ENCODE measurements around the gene SLC25A1. TPM values are rescaled to one million over a fixed set of nuclear protein-coding genes. Genes with fewer than 3 reads are reported as not detected.

SLC25A1 gene
- total RNA-seq, 4 donors from 2014 or later = 35.6 to 71.0 (median 57.8) TPM

- Histone ChIP-seq H3K9me3 (no peaks in the 10 kb centered on the region), H3K4me1 (peaks cover 21% of the 10 kb centered on the region), H3K36me3 (peaks cover 68% of the 10 kb centered on the region), H3K27ac (no peak overlapping the region), H3K4me3 (no peak overlapping the region), H3K27me3 (no peaks in the 10 kb centered on the region)
- no peak for DNase-seq (ENCODE audit: low spot score in 2 of 2)
- TF ChIP-seq, protein P1, sequence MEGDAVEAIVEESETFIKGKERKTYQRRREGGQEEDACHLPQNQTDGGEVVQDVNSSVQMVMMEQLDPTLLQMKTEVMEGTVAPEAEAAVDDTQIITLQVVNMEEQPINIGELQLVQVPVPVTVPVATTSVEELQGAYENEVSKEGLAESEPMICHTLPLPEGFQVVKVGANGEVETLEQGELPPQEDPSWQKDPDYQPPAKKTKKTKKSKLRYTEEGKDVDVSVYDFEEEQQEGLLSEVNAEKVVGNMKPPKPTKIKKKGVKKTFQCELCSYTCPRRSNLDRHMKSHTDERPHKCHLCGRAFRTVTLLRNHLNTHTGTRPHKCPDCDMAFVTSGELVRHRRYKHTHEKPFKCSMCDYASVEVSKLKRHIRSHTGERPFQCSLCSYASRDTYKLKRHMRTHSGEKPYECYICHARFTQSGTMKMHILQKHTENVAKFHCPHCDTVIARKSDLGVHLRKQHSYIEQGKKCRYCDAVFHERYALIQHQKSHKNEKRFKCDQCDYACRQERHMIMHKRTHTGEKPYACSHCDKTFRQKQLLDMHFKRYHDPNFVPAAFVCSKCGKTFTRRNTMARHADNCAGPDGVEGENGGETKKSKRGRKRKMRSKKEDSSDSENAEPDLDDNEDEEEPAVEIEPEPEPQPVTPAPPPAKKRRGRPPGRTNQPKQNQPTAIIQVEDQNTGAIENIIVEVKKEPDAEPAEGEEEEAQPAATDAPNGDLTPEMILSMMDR (IDR thresholded peaks at IDR 0.05) = no peak
- TF ChIP-seq POLR2AphosphoS5 (IDR thresholded peaks at IDR 0.05) (no peak), EP300 (IDR thresholded peaks at IDR 0.05) (no peak)
- WGBS = 93% methylated on average over 12 of the region's 21 CpGs
These were observed 44.2 kb downstream of the SLC25A1 start for GRCh38 chr22:19134176-19134831.

- Histone ChIP-seq H3K27me3 (no peaks in the 10 kb centered on the region), H3K4me3 (no peak overlapping the region), H3K27ac (no peak overlapping the region), H3K4me1 (peaks cover 26% of the 10 kb centered on the region), H3K36me3 (peaks cover 61% of the 10 kb centered on the region), H3K9me3 (no peaks in the 10 kb centered on the region)
- WGBS = 97% methylated on average over 5 of the region's 13 CpGs
- TF ChIP-seq POLR2AphosphoS5 (IDR thresholded peaks at IDR 0.05) (no peak), EP300 (IDR thresholded peaks at IDR 0.05) (no peak), POLR2A (IDR thresholded peaks at IDR 0.05) (no peak)
- TF ChIP-seq, protein P1 (IDR thresholded peaks at IDR 0.05) = no peak
- DNase-seq (ENCODE audit: low spot score in 2 of 2) = no peak
These were observed 45.0 kb downstream of the SLC25A1 start for GRCh38 chr22:19133561-19133960.

DNA sequence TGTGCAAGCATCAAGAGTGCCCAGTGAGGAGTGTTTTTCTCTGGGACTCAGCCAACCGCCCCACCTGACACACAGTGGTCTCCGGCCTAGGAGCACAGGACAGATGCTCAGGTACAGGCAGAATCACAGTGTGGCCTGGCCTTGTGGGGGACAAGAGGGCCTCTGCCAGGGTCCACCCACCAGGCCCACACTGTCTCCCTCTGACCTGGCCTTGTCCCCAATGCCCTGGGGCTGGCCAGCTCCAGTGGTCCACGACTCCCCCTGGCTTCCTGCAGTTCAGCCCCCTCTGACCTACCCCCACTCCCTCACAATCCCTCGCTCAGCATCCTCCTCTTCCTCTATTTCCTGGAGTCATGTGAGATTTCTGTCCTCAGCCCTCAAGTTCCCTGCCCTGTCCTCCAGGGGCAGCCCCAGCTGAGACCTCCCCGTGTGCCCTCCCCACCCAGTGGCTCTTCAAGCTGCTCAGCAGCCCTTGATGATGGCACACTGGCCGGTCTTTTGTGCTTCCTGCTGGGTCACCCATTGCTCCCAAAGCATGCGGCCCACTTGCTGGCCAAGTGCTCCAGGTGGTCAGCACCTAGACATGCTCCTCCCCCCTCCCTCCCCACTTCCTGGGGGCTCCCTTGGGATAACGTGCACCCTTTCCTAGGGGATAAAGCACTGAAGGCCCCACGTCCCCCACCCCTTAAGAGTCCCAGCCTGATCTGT is 45.7 kb downstream of the SLC25A1 start:
- TF ChIP-seq POLR2AphosphoS5 (IDR thresholded peaks at IDR 0.05) (no peak), POLR2A (IDR thresholded peaks at IDR 0.05) (no peak), EP300 (IDR thresholded peaks at IDR 0.05) (no peak)
- TF ChIP-seq, protein P1 (IDR thresholded peaks at IDR 0.05) = no peak
- 90% methylated on average over 6 of the region's 9 CpGs for WGBS
- Histone ChIP-seq H3K27me3 (no peaks in the 10 kb centered on the region), H3K27ac (no peak overlapping the region), H3K4me3 (no peak overlapping the region), H3K4me1 (peaks cover 28% of the 10 kb centered on the region), H3K36me3 (peaks cover 54% of the 10 kb centered on the region), H3K9me3 (no peaks in the 10 kb centered on the region)
- DNase-seq (ENCODE audit: low spot score in 2 of 2) = no peak

DNA sequence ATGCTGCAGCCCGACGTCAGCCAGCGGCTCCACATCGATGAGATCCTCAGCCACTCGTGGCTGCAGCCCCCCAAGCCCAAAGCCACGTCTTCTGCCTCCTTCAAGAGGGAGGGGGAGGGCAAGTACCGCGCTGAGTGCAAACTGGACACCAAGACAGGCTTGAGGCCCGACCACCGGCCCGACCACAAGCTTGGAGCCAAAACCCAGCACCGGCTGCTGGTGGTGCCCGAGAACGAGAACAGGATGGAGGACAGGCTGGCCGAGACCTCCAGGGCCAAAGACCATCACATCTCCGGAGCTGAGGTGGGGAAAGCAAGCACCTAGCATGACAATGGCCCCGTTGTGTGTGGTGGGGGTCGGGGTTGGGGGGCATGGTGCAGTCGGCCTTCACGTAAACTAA is 46.4 kb downstream of the SLC25A1 start:
- H3K36me3 ChIP-seq = peaks cover 47% of the 10 kb centered on the region
- H3K9me3 ChIP-seq = no peaks in the 10 kb centered on the region
- DNase-seq (ENCODE audit: low spot score in 2 of 2) = no peak
- peaks cover 35% of the 10 kb centered on the region for H3K4me1 ChIP-seq
- no peak overlapping the region for H3K27ac ChIP-seq
- H3K4me3 ChIP-seq = no peak overlapping the region
- 98% methylated on average over 10 of the region's 20 CpGs for WGBS
- no peaks in the 10 kb centered on the region for H3K27me3 ChIP-seq
- TF ChIP-seq POLR2A (IDR thresholded peaks at IDR 0.05) (no peak), EP300 (IDR thresholded peaks at IDR 0.05) (no peak), POLR2AphosphoS5 (IDR thresholded peaks at IDR 0.05) (no peak)
- TF ChIP-seq, protein P1 (IDR thresholded peaks at IDR 0.05) = no peak

DNA sequence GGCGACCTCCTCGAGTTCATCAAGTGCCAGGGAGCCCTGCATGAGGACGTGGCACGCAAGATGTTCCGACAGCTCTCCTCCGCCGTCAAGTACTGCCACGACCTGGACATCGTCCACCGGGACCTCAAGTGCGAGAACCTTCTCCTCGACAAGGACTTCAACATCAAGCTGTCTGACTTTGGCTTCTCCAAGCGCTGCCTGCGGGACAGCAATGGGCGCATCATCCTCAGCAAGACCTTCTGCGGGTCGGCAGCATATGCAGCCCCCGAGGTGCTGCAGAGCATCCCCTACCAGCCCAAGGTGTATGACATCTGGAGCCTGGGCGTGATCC is 46.9 kb downstream of the SLC25A1 start:
- TF ChIP-seq EP300 (IDR thresholded peaks at IDR 0.05) = no peak
- no peak for TF ChIP-seq POLR2AphosphoS5 (IDR thresholded peaks at IDR 0.05)
- TF ChIP-seq, protein P1 (IDR thresholded peaks at IDR 0.05) = no peak
- no peak for TF ChIP-seq POLR2A (IDR thresholded peaks at IDR 0.05)
- Histone ChIP-seq H3K36me3 (peaks cover 42% of the 10 kb centered on the region), H3K4me1 (peaks cover 40% of the 10 kb centered on the region), H3K27me3 (no peaks in the 10 kb centered on the region), H3K9me3 (no peaks in the 10 kb centered on the region), H3K4me3 (no peak overlapping the region), H3K27ac (no peak overlapping the region)
- DNase-seq (ENCODE audit: low spot score in 2 of 2) = no peak
- WGBS = 97% methylated on average over 18 of the region's 19 CpGs

All from suprapubic skin (tissue), 4 donors.